HepG2 (cell line): ENCODE measurements around the gene FZD4.

Source experiments
- MXI1 ChIP-seq: IDR thresholded peaks from 3 replicates; pipeline ENCODE4 v1.6.1; 2012; ENCODE audit warnings: low read depth, low read length, inconsistent platforms, borderline replicate concordance
- RARA ChIP-seq: IDR thresholded peaks from 2 replicates; pipeline ENCODE4 v1.6.1; 2016; ENCODE audit warnings: missing genetic modification reagents, missing compliant biosample characterization
- TF ChIP-seq, protein P1 (sequence below): sonication (generic); formaldehyde crosslinking; IDR thresholded peaks from 2 replicates; pipeline ENCODE4 v1.5.0; 2020; ENCODE audit warnings: mild to moderate bottlenecking, missing genetic modification reagents, moderate library complexity
- TF ChIP-seq, protein P2 (sequence below): sonication (generic); formaldehyde crosslinking; IDR thresholded peaks from 2 replicates; pipeline ENCODE4 v1.4.0; 2020; ENCODE audit warnings: missing genetic modification reagents

GRCh38 chr11:86950661-86950995, 4.6 kb downstream of the FZD4 start:
- no peak for TF ChIP-seq RARA
- TF ChIP-seq, protein P1, sequence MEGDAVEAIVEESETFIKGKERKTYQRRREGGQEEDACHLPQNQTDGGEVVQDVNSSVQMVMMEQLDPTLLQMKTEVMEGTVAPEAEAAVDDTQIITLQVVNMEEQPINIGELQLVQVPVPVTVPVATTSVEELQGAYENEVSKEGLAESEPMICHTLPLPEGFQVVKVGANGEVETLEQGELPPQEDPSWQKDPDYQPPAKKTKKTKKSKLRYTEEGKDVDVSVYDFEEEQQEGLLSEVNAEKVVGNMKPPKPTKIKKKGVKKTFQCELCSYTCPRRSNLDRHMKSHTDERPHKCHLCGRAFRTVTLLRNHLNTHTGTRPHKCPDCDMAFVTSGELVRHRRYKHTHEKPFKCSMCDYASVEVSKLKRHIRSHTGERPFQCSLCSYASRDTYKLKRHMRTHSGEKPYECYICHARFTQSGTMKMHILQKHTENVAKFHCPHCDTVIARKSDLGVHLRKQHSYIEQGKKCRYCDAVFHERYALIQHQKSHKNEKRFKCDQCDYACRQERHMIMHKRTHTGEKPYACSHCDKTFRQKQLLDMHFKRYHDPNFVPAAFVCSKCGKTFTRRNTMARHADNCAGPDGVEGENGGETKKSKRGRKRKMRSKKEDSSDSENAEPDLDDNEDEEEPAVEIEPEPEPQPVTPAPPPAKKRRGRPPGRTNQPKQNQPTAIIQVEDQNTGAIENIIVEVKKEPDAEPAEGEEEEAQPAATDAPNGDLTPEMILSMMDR (CRISPR knock-in tag), result no peak
- TF ChIP-seq, protein P2, sequence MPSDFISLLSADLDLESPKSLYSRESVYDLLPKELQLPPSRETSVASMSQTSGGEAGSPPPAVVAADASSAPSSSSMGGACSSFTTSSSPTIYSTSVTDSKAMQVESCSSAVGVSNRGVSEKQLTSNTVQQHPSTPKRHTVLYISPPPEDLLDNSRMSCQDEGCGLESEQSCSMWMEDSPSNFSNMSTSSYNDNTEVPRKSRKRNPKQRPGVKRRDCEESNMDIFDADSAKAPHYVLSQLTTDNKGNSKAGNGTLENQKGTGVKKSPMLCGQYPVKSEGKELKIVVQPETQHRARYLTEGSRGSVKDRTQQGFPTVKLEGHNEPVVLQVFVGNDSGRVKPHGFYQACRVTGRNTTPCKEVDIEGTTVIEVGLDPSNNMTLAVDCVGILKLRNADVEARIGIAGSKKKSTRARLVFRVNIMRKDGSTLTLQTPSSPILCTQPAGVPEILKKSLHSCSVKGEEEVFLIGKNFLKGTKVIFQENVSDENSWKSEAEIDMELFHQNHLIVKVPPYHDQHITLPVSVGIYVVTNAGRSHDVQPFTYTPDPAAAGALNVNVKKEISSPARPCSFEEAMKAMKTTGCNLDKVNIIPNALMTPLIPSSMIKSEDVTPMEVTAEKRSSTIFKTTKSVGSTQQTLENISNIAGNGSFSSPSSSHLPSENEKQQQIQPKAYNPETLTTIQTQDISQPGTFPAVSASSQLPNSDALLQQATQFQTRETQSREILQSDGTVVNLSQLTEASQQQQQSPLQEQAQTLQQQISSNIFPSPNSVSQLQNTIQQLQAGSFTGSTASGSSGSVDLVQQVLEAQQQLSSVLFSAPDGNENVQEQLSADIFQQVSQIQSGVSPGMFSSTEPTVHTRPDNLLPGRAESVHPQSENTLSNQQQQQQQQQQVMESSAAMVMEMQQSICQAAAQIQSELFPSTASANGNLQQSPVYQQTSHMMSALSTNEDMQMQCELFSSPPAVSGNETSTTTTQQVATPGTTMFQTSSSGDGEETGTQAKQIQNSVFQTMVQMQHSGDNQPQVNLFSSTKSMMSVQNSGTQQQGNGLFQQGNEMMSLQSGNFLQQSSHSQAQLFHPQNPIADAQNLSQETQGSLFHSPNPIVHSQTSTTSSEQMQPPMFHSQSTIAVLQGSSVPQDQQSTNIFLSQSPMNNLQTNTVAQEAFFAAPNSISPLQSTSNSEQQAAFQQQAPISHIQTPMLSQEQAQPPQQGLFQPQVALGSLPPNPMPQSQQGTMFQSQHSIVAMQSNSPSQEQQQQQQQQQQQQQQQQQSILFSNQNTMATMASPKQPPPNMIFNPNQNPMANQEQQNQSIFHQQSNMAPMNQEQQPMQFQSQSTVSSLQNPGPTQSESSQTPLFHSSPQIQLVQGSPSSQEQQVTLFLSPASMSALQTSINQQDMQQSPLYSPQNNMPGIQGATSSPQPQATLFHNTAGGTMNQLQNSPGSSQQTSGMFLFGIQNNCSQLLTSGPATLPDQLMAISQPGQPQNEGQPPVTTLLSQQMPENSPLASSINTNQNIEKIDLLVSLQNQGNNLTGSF (CRISPR knock-in tag), result no peak
- TF ChIP-seq MXI1, result no peak
